ENCODE results near the gene GOLT1A. TPM values are rescaled to one million over a fixed set of nuclear protein-coding genes. Genes with fewer than 3 reads are reported as not detected.

The GOLT1A gene
- total and polyA plus RNA-seq, 2 experiments from 2014 or later, result 0.33 to 2.6 TPM

DNA sequence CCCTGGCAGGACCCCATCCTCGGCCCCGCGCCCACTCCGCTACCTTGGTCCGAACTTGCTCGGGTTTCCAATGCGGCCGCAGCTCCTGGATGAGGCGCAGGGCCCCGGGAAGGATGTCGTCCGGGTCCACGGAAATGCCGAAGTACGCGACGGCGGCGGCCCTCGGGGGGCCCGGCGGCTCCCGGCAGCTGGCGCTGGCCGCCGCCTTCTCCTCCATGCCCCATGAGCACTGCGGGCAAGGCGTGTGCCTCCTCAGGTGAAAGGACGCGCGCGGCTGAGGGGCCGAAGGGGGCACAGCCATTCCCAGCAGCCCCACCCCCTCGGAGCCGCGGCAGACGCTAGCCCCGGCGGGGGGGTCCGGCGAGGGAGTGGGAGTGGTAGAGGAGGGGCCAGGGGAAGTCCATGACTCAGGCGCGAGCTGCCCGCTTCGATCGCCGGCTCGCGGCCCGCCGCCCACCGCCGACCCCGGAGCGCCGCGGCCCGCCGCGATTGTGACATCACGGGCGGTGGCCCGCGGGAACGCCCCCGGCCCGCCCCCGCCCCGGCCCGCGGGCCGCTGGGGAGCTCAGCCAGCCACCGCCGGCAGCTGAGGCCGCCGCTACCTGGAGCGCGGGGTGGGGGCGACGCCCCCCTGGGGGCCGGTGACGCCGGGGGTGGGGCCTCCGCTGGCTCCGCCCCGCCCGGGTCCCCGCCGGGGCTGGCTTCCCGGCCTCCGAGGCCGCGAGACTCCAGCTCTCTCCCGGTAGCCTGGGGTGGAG, 62.1 kb downstream of the GOLT1A start, which contains the start of gene ETNK2:
Gene ETNK2, minus strand, starts transcription at position 493 of the 758 bp plus-strand sequence. Its CDS starts 192 bp downstream, at position 301.
- DNase-seq (ENCODE audit: low read depth in 1 of 2, low spot score in 1 of 2), result peak; percentile 50 to 67
- Histone ChIP-seq H3K27me3 (no peaks in the 10 kb centered on the region), H3K9me3 (ENCODE audit: low read depth) (no peaks in the 10 kb centered on the region), H3K36me3 (no peaks in the 10 kb centered on the region), H3K4me3 (peak within 1 kb of the TSS; percentile 46), H3K27ac (no peak within 1 kb of the TSS), H3K4me1 (ENCODE audit: low read depth) (no peaks in the 10 kb centered on the region)
- TF ChIP-seq, protein P1, sequence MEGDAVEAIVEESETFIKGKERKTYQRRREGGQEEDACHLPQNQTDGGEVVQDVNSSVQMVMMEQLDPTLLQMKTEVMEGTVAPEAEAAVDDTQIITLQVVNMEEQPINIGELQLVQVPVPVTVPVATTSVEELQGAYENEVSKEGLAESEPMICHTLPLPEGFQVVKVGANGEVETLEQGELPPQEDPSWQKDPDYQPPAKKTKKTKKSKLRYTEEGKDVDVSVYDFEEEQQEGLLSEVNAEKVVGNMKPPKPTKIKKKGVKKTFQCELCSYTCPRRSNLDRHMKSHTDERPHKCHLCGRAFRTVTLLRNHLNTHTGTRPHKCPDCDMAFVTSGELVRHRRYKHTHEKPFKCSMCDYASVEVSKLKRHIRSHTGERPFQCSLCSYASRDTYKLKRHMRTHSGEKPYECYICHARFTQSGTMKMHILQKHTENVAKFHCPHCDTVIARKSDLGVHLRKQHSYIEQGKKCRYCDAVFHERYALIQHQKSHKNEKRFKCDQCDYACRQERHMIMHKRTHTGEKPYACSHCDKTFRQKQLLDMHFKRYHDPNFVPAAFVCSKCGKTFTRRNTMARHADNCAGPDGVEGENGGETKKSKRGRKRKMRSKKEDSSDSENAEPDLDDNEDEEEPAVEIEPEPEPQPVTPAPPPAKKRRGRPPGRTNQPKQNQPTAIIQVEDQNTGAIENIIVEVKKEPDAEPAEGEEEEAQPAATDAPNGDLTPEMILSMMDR (IDR thresholded peaks at IDR 0.05; ENCODE audit: low read depth, low read length), result no peak

- no peaks in the 10 kb centered on the region for H3K4me1 ChIP-seq (ENCODE audit: low read depth)
- TF ChIP-seq, protein P1 (IDR thresholded peaks at IDR 0.05; ENCODE audit: low read depth, low read length), result no peak
- H3K36me3 ChIP-seq, result no peaks in the 10 kb centered on the region
- no peaks in the 10 kb centered on the region for H3K9me3 ChIP-seq (ENCODE audit: low read depth)
- no peaks in the 10 kb centered on the region for H3K27me3 ChIP-seq
- DNase-seq (ENCODE audit: low read depth in 1 of 2, low spot score in 1 of 2), result no peak
- no peak overlapping the region for H3K27ac ChIP-seq
- H3K4me3 ChIP-seq, result peak overlapping the region; percentile 46
These were observed 62.9 kb downstream of the GOLT1A start for GRCh38 chr1:204150702-204151551.

DNA sequence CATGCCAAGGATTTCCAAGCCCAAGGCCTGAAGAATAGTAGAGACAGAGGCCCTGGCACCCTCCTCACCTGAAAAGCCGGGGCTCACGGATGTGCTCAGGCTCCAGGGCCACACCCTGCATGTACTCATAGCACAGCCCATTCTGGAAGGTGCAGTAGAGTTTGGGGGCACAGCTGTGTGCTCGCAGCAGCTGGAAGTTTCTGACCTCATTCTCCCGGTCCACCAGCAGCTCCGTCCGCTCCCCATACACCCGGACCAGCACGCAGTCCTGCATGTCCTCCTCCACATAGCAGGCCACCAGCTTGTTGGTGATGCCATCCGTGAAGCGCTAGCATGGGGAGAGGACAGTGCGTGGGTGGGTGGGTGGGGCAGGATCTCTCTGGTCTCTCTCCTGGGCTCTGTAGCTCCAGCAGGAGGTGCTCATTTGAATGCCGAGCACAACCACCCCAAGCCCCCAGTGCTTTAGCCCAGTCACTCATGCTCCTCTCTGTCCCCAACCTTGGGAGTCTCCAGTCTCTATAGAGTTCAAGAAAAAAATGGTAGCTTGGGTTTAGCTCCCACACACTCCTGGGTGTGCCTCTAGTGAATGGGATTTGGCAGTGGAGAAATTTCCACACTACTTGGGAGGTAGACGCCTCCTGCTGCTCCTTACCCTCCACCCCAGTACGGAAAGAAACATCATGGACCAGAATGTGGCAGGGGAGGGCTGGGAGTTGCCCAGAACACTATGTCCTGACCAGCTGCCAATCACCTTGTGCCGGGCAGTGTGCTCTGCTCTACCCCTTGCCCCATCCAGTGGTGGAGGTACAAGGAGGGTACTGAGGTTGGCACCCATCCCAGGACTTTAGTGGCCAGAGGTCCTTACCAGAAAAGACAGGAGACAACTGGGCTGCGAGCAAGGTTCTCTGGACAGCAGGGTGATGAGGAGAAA, 63.9 kb downstream of the GOLT1A start:
- Histone ChIP-seq H3K27ac (no peak overlapping the region), H3K4me3 (no peak overlapping the region), H3K36me3 (no peaks in the 10 kb centered on the region), H3K9me3 (ENCODE audit: low read depth) (no peaks in the 10 kb centered on the region), H3K4me1 (ENCODE audit: low read depth) (no peaks in the 10 kb centered on the region), H3K27me3 (no peaks in the 10 kb centered on the region)
- DNase-seq (ENCODE audit: low read depth in 1 of 2, low spot score in 1 of 2), result no peak
- TF ChIP-seq, protein P1 (IDR thresholded peaks at IDR 0.05; ENCODE audit: low read depth, low read length), result no peak

GRCh38 chr1:204149107-204149506, 64.7 kb downstream of the GOLT1A start:
- H3K9me3 ChIP-seq (ENCODE audit: low read depth), result no peaks in the 10 kb centered on the region
- no peaks in the 10 kb centered on the region for H3K27me3 ChIP-seq
- H3K27ac ChIP-seq, result no peak overlapping the region
- H3K4me3 ChIP-seq, result no peak overlapping the region
- H3K36me3 ChIP-seq, result no peaks in the 10 kb centered on the region
- no peaks in the 10 kb centered on the region for H3K4me1 ChIP-seq (ENCODE audit: low read depth)
- TF ChIP-seq, protein P1 (IDR thresholded peaks at IDR 0.05; ENCODE audit: low read depth, low read length), result no peak
- DNase-seq (ENCODE audit: low read depth in 1 of 2, low spot score in 1 of 2), result no peak

Other genes with a start within 250 kb of the GOLT1A start
- 33.8 and 39.7 TPM in 2 replicates for gene SOX13, start 140.9 kb downstream of the GOLT1A start, total RNA-seq
- 34.8 and 45.2 TPM in 2 replicates for gene SOX13, start 140.9 kb downstream of the GOLT1A start, polyA plus RNA-seq
- 24.7 and 30.4 TPM in 2 replicates for gene ETNK2, start 61.9 kb downstream of the GOLT1A start, total RNA-seq
- gene ETNK2, start 61.9 kb downstream of the GOLT1A start, polyA plus RNA-seq, result 18.0 and 29.9 TPM in 2 replicates
- 0.39 TPM in 1 of 2 replicates, not detected in the other for gene REN, start 47.7 kb downstream of the GOLT1A start, total RNA-seq
- gene REN, start 47.7 kb downstream of the GOLT1A start, polyA plus RNA-seq, result 3.5 TPM in 1 of 2 replicates, not detected in the other
- gene KISS1, start 17.5 kb downstream of the GOLT1A start, total RNA-seq, result 1.4 and 1.7 TPM in 2 replicates
- gene KISS1, start 17.5 kb downstream of the GOLT1A start, polyA plus RNA-seq, result 0.21 TPM in 1 of 2 replicates, not detected in the other
- gene PLEKHA6, start 145.9 kb upstream of the GOLT1A start, total RNA-seq, result 44.1 and 71.7 TPM in 2 replicates
- gene PLEKHA6, start 145.9 kb upstream of the GOLT1A start, polyA plus RNA-seq, result 23.1 and 41.6 TPM in 2 replicates
- gene PPP1R15B, start 197.8 kb upstream of the GOLT1A start, total RNA-seq, result 24.9 and 27.0 TPM in 2 replicates
- 15.7 and 19.8 TPM in 2 replicates for gene PPP1R15B, start 197.8 kb upstream of the GOLT1A start, polyA plus RNA-seq